Mammary epithelial cell (primary cell): Measurements from ENCODE around the gene ASCC3.

Source experiments
- EZH2 ChIP-seq: IDR thresholded peaks from 2 replicates; pipeline ENCODE4 v1.6.1; 2012; ENCODE audit warnings: low read length, inconsistent platforms, borderline replicate concordance
- TF ChIP-seq, protein P1 (sequence below), 2 donors: IDR thresholded peaks in 1 of 2; conservative IDR thresholded peaks in 1 of 2; 2 replicates each; pipeline ENCODE4 v1.5.1; 2011 to 2012; ENCODE audit warnings: inconsistent platforms in 2 of 2, low read length in 2 of 2, mild to moderate bottlenecking in 2 of 2, control low read depth in 1 of 2, low read depth in 1 of 2; ENCODE audit not compliant: insufficient read depth in 1 of 2; ENCODE audit errors: extremely low read depth in 1 of 2

DNA sequence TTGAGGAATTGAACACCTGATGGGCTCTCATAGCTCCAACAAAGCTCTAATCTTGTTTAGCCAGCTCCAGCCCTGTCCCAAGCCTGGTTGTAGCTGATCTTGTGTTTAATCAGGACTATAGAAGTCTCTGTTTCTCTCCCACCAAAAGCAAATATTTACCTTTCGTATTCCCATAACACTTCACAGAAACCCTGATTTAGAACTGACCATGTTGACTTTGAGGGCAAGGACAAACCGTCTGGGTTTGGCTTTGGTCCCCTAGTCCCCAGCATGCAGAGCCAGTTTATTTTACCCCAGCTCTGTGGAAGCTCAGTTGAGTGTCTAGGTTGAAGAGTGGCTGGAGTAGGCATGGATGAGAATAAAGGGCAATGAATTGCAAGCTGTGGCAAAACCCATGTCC is 398.4 kb downstream of the ASCC3 start:
- TF ChIP-seq, protein P1, sequence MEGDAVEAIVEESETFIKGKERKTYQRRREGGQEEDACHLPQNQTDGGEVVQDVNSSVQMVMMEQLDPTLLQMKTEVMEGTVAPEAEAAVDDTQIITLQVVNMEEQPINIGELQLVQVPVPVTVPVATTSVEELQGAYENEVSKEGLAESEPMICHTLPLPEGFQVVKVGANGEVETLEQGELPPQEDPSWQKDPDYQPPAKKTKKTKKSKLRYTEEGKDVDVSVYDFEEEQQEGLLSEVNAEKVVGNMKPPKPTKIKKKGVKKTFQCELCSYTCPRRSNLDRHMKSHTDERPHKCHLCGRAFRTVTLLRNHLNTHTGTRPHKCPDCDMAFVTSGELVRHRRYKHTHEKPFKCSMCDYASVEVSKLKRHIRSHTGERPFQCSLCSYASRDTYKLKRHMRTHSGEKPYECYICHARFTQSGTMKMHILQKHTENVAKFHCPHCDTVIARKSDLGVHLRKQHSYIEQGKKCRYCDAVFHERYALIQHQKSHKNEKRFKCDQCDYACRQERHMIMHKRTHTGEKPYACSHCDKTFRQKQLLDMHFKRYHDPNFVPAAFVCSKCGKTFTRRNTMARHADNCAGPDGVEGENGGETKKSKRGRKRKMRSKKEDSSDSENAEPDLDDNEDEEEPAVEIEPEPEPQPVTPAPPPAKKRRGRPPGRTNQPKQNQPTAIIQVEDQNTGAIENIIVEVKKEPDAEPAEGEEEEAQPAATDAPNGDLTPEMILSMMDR (conservative IDR thresholded peaks at IDR 0.05 in 1 of 2, IDR thresholded peaks at IDR 0.05 in 1 of 2; ENCODE audit: extremely low read depth in 1 of 2, insufficient read depth in 1 of 2, low read depth in 1 of 2, low read length in 2 of 2) = no peak
- no peak for TF ChIP-seq EZH2
